H7 (cell line): ENCODE data around the gene USP47. TPM values are rescaled to one million over a fixed set of nuclear protein-coding genes. Genes with fewer than 3 reads are reported as not detected.

Experiments used
- DNase-seq: peaks from one replicate; pipeline ENCODE4 v3.0.0; 2012
- H3K27me3 ChIP-seq: 2 replicates; pipeline ENCODE4 v1.6.0; 2011; ENCODE audit warnings: mild to moderate bottlenecking, low read length; ENCODE audit not compliant: control insufficient read depth, insufficient read depth
- H3K36me3 ChIP-seq: replicated peaks from 2 replicates; pipeline ENCODE4 v1.5.1; 2011; ENCODE audit warnings: low read length; ENCODE audit not compliant: control insufficient read depth, insufficient read depth
- H3K4me3 ChIP-seq: 2 replicates; pipeline ENCODE4 v1.5.1; 2011; ENCODE audit warnings: low read depth, mild to moderate bottlenecking, control low read depth, low read length, moderate library complexity; ENCODE audit not compliant: insufficient read depth
- total RNA-seq: library from RNA; depleted of rRNA; stranded (reverse); fragments of >200 nt; shearing (Covaris generic); gene quantifications from 2 replicates; pipeline ENCODE4 v1.2.3, GENCODE V29; 2014

Gene USP47
- total RNA-seq, 1 experiment from 2014 or later = 25.8 TPM

- no peak for DNase-seq
- Histone ChIP-seq H3K4me3 (no peak overlapping the region), H3K27me3 (no peaks in the 10 kb centered on the region)
Observed at GRCh38 chr11:11845071-11845470, 3.3 kb downstream of the USP47 start.

GRCh38 chr11:11845551-11845950, 3.8 kb downstream of the USP47 start:
- H3K27me3 ChIP-seq = no peaks in the 10 kb centered on the region
- H3K4me3 ChIP-seq = no peak overlapping the region
- H3K36me3 ChIP-seq = no peaks in the 10 kb centered on the region
- DNase-seq = no peak

More at GRCh38 chr11:11845071-11845470, 3.3 kb downstream of the USP47 start:
- no peaks in the 10 kb centered on the region for H3K36me3 ChIP-seq

GRCh38 chr11:11847082-11847481, 5.3 kb downstream of the USP47 start:
- H3K36me3 ChIP-seq = no peaks in the 10 kb centered on the region
- no peak for DNase-seq
- no peaks in the 10 kb centered on the region for H3K27me3 ChIP-seq
- no peak overlapping the region for H3K4me3 ChIP-seq

- Histone ChIP-seq H3K4me3 (no peak overlapping the region), H3K36me3 (no peaks in the 10 kb centered on the region), H3K27me3 (no peaks in the 10 kb centered on the region)
- peak; percentile 22 for DNase-seq
Observed at GRCh38 chr11:11848891-11849746, 7.3 kb downstream of the USP47 start.

GRCh38 chr11:11850668-11851067, 8.9 kb downstream of the USP47 start:
- no peak for DNase-seq

GRCh38 chr11:11856638-11857037, 14.9 kb downstream of the USP47 start:
- H3K27me3 ChIP-seq = no peaks in the 10 kb centered on the region
- H3K36me3 ChIP-seq = no peaks in the 10 kb centered on the region
- no peak for DNase-seq
- no peak overlapping the region for H3K4me3 ChIP-seq

More at GRCh38 chr11:11850668-11851067, 8.9 kb downstream of the USP47 start:
- Histone ChIP-seq H3K27me3 (no peaks in the 10 kb centered on the region), H3K4me3 (no peak overlapping the region), H3K36me3 (no peaks in the 10 kb centered on the region)

GRCh38 chr11:11857769-11858168, 16.0 kb downstream of the USP47 start:
- DNase-seq = no peak
- Histone ChIP-seq H3K4me3 (no peak overlapping the region), H3K36me3 (no peaks in the 10 kb centered on the region), H3K27me3 (no peaks in the 10 kb centered on the region)

GRCh38 chr11:11858676-11859075, 16.9 kb downstream of the USP47 start:
- Histone ChIP-seq H3K4me3 (no peak overlapping the region), H3K36me3 (no peaks in the 10 kb centered on the region), H3K27me3 (no peaks in the 10 kb centered on the region)
- DNase-seq = no peak

- no peak for DNase-seq
- Histone ChIP-seq H3K27me3 (no peaks in the 10 kb centered on the region), H3K36me3 (no peaks in the 10 kb centered on the region), H3K4me3 (no peak overlapping the region)
Observed at GRCh38 chr11:11860103-11860979, 18.6 kb downstream of the USP47 start.

- Histone ChIP-seq H3K4me3 (no peak overlapping the region), H3K36me3 (no peaks in the 10 kb centered on the region), H3K27me3 (no peaks in the 10 kb centered on the region)
- no peak for DNase-seq
Observed at GRCh38 chr11:11862999-11863398, 21.2 kb downstream of the USP47 start.

- Histone ChIP-seq H3K36me3 (no peaks in the 10 kb centered on the region), H3K27me3 (no peaks in the 10 kb centered on the region), H3K4me3 (no peak overlapping the region)
- DNase-seq = no peak
Observed at GRCh38 chr11:11864332-11864731, 22.6 kb downstream of the USP47 start.

GRCh38 chr11:11864803-11865202, 23.0 kb downstream of the USP47 start:
- DNase-seq = no peak
- Histone ChIP-seq H3K4me3 (no peak overlapping the region), H3K36me3 (no peaks in the 10 kb centered on the region)

GRCh38 chr11:11865449-11865848, 23.7 kb downstream of the USP47 start:
- no peak for DNase-seq
- H3K36me3 ChIP-seq = no peaks in the 10 kb centered on the region
- H3K4me3 ChIP-seq = no peak overlapping the region
- no peaks in the 10 kb centered on the region for H3K27me3 ChIP-seq

More at GRCh38 chr11:11864803-11865202, 23.0 kb downstream of the USP47 start:
- no peaks in the 10 kb centered on the region for H3K27me3 ChIP-seq

- Histone ChIP-seq H3K27me3 (no peaks in the 10 kb centered on the region), H3K36me3 (no peaks in the 10 kb centered on the region), H3K4me3 (no peak overlapping the region)
- DNase-seq = no peak
Observed at GRCh38 chr11:11866203-11866602, 24.4 kb downstream of the USP47 start.

GRCh38 chr11:11867720-11868119, 25.9 kb downstream of the USP47 start:
- H3K36me3 ChIP-seq = no peaks in the 10 kb centered on the region
- no peak for DNase-seq
- no peak overlapping the region for H3K4me3 ChIP-seq
- H3K27me3 ChIP-seq = no peaks in the 10 kb centered on the region
